Suprapubic skin (tissue), 4 donors: Measurements from ENCODE around the gene SLC5A9.
A peak's percentile ranks its signal among the peaks of the same experiment; 100 is the strongest.

Experiments used
- EP300 ChIP-seq: sonication (generic); formaldehyde crosslinking; IDR thresholded peaks from one replicate; pipeline ENCODE4 v1.6.1; 2017; ENCODE audit warnings: antibody characterized with exemption
- POLR2A ChIP-seq, 2 donors: fragments of 450-650 bp; IDR thresholded peaks; one replicate each; pipeline ENCODE4 v1.6.1; 2017; ENCODE audit warnings: antibody characterized with exemption in 2 of 2, mild to moderate bottlenecking in 2 of 2, moderate library complexity in 2 of 2
- POLR2AphosphoS5 ChIP-seq, 3 donors: sonication (generic); formaldehyde crosslinking; IDR thresholded peaks; one replicate each; pipeline ENCODE4 v1.6.1; 2017; ENCODE audit warnings: antibody characterized with exemption in 3 of 3
- TF ChIP-seq, protein P1 (sequence below), 2 donors: fragments of 200-600 bp in 1 of 2; fragments of 450-650 bp in 1 of 2; sonication (generic) in 1 of 2; IDR thresholded peaks; one replicate each; pipeline ENCODE4 v1.5.1; 2016 to 2019; ENCODE audit warnings: antibody characterized with exemption in 2 of 2, mild to moderate bottlenecking in 1 of 2, moderate library complexity in 1 of 2

- TF ChIP-seq, protein P1, sequence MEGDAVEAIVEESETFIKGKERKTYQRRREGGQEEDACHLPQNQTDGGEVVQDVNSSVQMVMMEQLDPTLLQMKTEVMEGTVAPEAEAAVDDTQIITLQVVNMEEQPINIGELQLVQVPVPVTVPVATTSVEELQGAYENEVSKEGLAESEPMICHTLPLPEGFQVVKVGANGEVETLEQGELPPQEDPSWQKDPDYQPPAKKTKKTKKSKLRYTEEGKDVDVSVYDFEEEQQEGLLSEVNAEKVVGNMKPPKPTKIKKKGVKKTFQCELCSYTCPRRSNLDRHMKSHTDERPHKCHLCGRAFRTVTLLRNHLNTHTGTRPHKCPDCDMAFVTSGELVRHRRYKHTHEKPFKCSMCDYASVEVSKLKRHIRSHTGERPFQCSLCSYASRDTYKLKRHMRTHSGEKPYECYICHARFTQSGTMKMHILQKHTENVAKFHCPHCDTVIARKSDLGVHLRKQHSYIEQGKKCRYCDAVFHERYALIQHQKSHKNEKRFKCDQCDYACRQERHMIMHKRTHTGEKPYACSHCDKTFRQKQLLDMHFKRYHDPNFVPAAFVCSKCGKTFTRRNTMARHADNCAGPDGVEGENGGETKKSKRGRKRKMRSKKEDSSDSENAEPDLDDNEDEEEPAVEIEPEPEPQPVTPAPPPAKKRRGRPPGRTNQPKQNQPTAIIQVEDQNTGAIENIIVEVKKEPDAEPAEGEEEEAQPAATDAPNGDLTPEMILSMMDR (IDR thresholded peaks at IDR 0.05), result peak in 1 of 2 donors; percentile 7
- TF ChIP-seq POLR2A (IDR thresholded peaks at IDR 0.05) (no peak), EP300 (no peak), POLR2AphosphoS5 (IDR thresholded peaks at IDR 0.05) (no peak)
These were observed 5.6 kb downstream of the SLC5A9 start for GRCh38 chr1:48228156-48228555.
